Neuronal stem cell (in vitro differentiated cells): ENCODE results near the gene PTPRM.
"Not testable (repeated sequence)": the region's sequence is repeated elsewhere in the genome, so short reads cannot be mapped to it uniquely, and the experiment has no call there.

Experiments used
- DNase-seq: peaks from one replicate; pipeline ENCODE4 v3.0.0-alpha.2; 2013; ENCODE audit warnings: low spot score
- H2AFZ ChIP-seq: one replicate; pipeline ENCODE4 v1.6.1; 2013; ENCODE audit warnings: mild to moderate bottlenecking, low read length, inconsistent platforms
- H2AK5ac ChIP-seq: 2 replicates; pipeline ENCODE4 v1.6.1; 2013; ENCODE audit warnings: low read depth, mild to moderate bottlenecking, inconsistent platforms, low read length, moderate library complexity, mixed read lengths
- H2BK120ac ChIP-seq: 2 replicates; pipeline ENCODE4 v1.6.1; 2013; ENCODE audit warnings: low read depth, mild to moderate bottlenecking, inconsistent platforms, low read length, moderate library complexity, mixed read lengths
- H2BK12ac ChIP-seq: one replicate; pipeline ENCODE4 v1.6.1; 2013; ENCODE audit warnings: low read length, inconsistent platforms
- H2BK15ac ChIP-seq: 2 replicates; pipeline ENCODE4 v1.6.1; 2013; ENCODE audit warnings: mild to moderate bottlenecking, low read length, inconsistent platforms, mixed read lengths
- H2BK5ac ChIP-seq: one replicate; pipeline ENCODE4 v1.6.1; 2013; ENCODE audit warnings: inconsistent platforms, mild to moderate bottlenecking, low read length, moderate library complexity
- H3K14ac ChIP-seq: one replicate; pipeline ENCODE4 v1.6.1; 2013; ENCODE audit warnings: low read length, inconsistent platforms
- H3K18ac ChIP-seq: 2 replicates; pipeline ENCODE4 v1.6.1; 2013; ENCODE audit warnings: low read length, inconsistent platforms
- H3K23ac ChIP-seq: 2 replicates; pipeline ENCODE4 v1.6.1; 2013; ENCODE audit warnings: low read depth, mild to moderate bottlenecking, mixed read lengths, low read length, inconsistent platforms; ENCODE audit not compliant: poor library complexity
- H3K27ac ChIP-seq: replicated peaks from 3 replicates; pipeline ENCODE4 v1.5.1; 2013; ENCODE audit warnings: low read length, inconsistent platforms
- H3K27me3 ChIP-seq, 3 experiments: 2 replicates each; pipeline ENCODE4 v1.6.1; 2013; ENCODE audit warnings: low read length in 3 of 3, mild to moderate bottlenecking in 2 of 3, inconsistent platforms in 1 of 3, low read depth in 1 of 3, mixed read lengths in 1 of 3, moderate library complexity in 1 of 3; ENCODE audit not compliant: control insufficient read depth in 3 of 3, insufficient read depth in 3 of 3
- H3K36me3 ChIP-seq, 2 donors: replicated peaks in 1 of 2; 2 replicates each; pipeline ENCODE4 v1.6.1; 2013; ENCODE audit warnings: low read length in 2 of 2; ENCODE audit not compliant: control insufficient read depth in 2 of 2, insufficient read depth in 2 of 2
- H3K4ac ChIP-seq: 2 replicates; pipeline ENCODE4 v1.6.1; 2013; ENCODE audit warnings: inconsistent platforms, mild to moderate bottlenecking, low read length, moderate library complexity
- H3K4me1 ChIP-seq, 2 donors: 1 replicate in 1 of 2; 2 replicates in 1 of 2; pipeline ENCODE4 v1.6.1; 2013; ENCODE audit warnings: low read length in 2 of 2, low read depth in 1 of 2; ENCODE audit not compliant: control insufficient read depth in 2 of 2, insufficient read depth in 1 of 2
- H3K4me2 ChIP-seq: one replicate; pipeline ENCODE4 v1.6.1; 2013; ENCODE audit warnings: mild to moderate bottlenecking, low read length, inconsistent platforms; ENCODE audit not compliant: insufficient read depth, poor library complexity, severe bottlenecking
- H3K4me3 ChIP-seq, 2 donors: 2 replicates each; pipeline ENCODE4 v1.5.1; 2013; ENCODE audit warnings: low read length in 2 of 2, mild to moderate bottlenecking in 2 of 2, inconsistent platforms in 1 of 2, moderate library complexity in 1 of 2
- H3K79me1 ChIP-seq: one replicate; pipeline ENCODE4 v1.6.1; 2013; ENCODE audit warnings: low read depth, mild to moderate bottlenecking, inconsistent platforms, low read length, moderate library complexity
- H3K9ac ChIP-seq: one replicate; pipeline ENCODE4 v1.6.1; 2013; ENCODE audit warnings: mild to moderate bottlenecking, low read depth, low read length, inconsistent platforms; ENCODE audit not compliant: poor library complexity
- H3K9me3 ChIP-seq, 2 donors: replicated peaks in 1 of 2; 2 replicates each; pipeline versions ENCODE3 to v1.6.1; 2013; ENCODE audit warnings: low read length in 2 of 2, mild to moderate bottlenecking in 2 of 2, inconsistent platforms in 1 of 2, low read depth in 1 of 2, mixed read lengths in 1 of 2, moderate library complexity in 1 of 2; ENCODE audit not compliant: control insufficient read depth in 2 of 2, insufficient read depth in 1 of 2
- H4K8ac ChIP-seq: one replicate; pipeline ENCODE4 v1.6.1; 2013; ENCODE audit warnings: low read depth, mild to moderate bottlenecking, inconsistent platforms, low read length, moderate library complexity
- H4K91ac ChIP-seq: one replicate; pipeline ENCODE4 v1.6.1; 2013; ENCODE audit warnings: low read length, low read depth, mild to moderate bottlenecking, inconsistent platforms; ENCODE audit not compliant: poor library complexity
- WGBS, 2 donors: extraction: QIAGEN DNeasy Blood & Tissue Kit; methylation state at CpG; one replicate each; pipeline ENCODE4 v1.1.7; 2013; ENCODE audit warnings: missing lambda C conversion rate in 2 of 2, mixed read lengths in 1 of 2; ENCODE audit not compliant: insufficient read length in 2 of 2, insufficient replicate concordance in 1 of 2; ENCODE audit errors: extremely low coverage in 2 of 2; 5-methylcytosine and 5-hydroxymethylcytosine counted together

PTPRM gene

GRCh38 chr18:7958081-7958896, 391.2 kb downstream of the PTPRM start:
- no peak overlapping the region for H3K23ac ChIP-seq
- H4K91ac ChIP-seq, result no peak overlapping the region
- no peaks in the 10 kb centered on the region for H3K36me3 ChIP-seq
- H2AFZ ChIP-seq, result no peak overlapping the region
- H3K14ac ChIP-seq, result no peak overlapping the region
- no peak overlapping the region for H3K18ac ChIP-seq
- no peak overlapping the region for H2AK5ac ChIP-seq
- H2BK15ac ChIP-seq, result no peak overlapping the region
- no peak overlapping the region for H2BK12ac ChIP-seq
- H3K4me1 ChIP-seq, result no peaks in the 10 kb centered on the region
- H2BK120ac ChIP-seq, result no peak overlapping the region
- WGBS, 2 donors, result no CpG with 5 or more reads among the region's 4 CpGs
- no peak overlapping the region for H3K4me2 ChIP-seq
- no peaks in the 10 kb centered on the region for H3K27me3 ChIP-seq
- no peak overlapping the region for H3K4me3 ChIP-seq
- no peak overlapping the region for H2BK5ac ChIP-seq
- no peak overlapping the region for H4K8ac ChIP-seq
- no peaks in the 10 kb centered on the region for H3K9me3 ChIP-seq
- H3K9ac ChIP-seq, result no peak overlapping the region
- no peak overlapping the region for H3K4ac ChIP-seq
- no peaks in the 10 kb centered on the region for H3K79me1 ChIP-seq
- no peak overlapping the region for H3K27ac ChIP-seq
- no peak for DNase-seq

GRCh38 chr18:7958897-7959146, 391.7 kb downstream of the PTPRM start:
- Histone ChIP-seq H2BK120ac (no peak overlapping the region), H4K8ac (no peak overlapping the region), H3K4me2 (no peak overlapping the region), H4K91ac (no peak overlapping the region), H3K9ac (no peak overlapping the region), H2BK12ac (no peak overlapping the region), H2BK15ac (no peak overlapping the region), H3K14ac (no peak overlapping the region), H2AK5ac (no peak overlapping the region), H3K27ac (no peak overlapping the region), H2BK5ac (no peak overlapping the region), H3K4me3 (no peak overlapping the region), H3K79me1 (no peaks in the 10 kb centered on the region), H2AFZ (no peak overlapping the region), H3K27me3 (no peaks in the 10 kb centered on the region), H3K4ac (no peak overlapping the region), H3K9me3 (no peaks in the 10 kb centered on the region), H3K36me3 (no peaks in the 10 kb centered on the region), H3K18ac (no peak overlapping the region), H3K23ac (no peak overlapping the region), H3K4me1 (peaks cover 0 to 4% of the 10 kb centered on the region in 2 donors)
- WGBS, 2 donors, result no CpG with 5 or more reads among the region's 1 CpG
- no peak for DNase-seq

- H3K4me1 ChIP-seq, H3K36me3 ChIP-seq, DNase-seq, H3K79me1 ChIP-seq, H4K8ac ChIP-seq, H3K23ac ChIP-seq, H3K9me3 ChIP-seq, H3K14ac ChIP-seq, H2BK15ac ChIP-seq, H2BK5ac ChIP-seq, H3K4me3 ChIP-seq, H2BK12ac ChIP-seq, H3K27ac ChIP-seq, H2AK5ac ChIP-seq, H2AFZ ChIP-seq, H3K4me2 ChIP-seq, H3K27me3 ChIP-seq, H4K91ac ChIP-seq, H3K4ac ChIP-seq, H2BK120ac ChIP-seq, H3K9ac ChIP-seq, H3K18ac ChIP-seq: not testable (repeated sequence)
- WGBS, 2 donors, result no CpG with 5 or more reads among the region's 18 CpGs
Measured at GRCh38 chr18:7966682-7967081, 399.6 kb downstream of the PTPRM start.

GRCh38 chr18:7974200-7974874, 407.2 kb downstream of the PTPRM start:
- Histone ChIP-seq H4K8ac (no peak overlapping the region), H3K9ac (no peak overlapping the region), H3K79me1 (no peaks in the 10 kb centered on the region), H3K36me3 (no peaks in the 10 kb centered on the region), H2BK12ac (no peak overlapping the region), H3K18ac (no peak overlapping the region), H3K9me3 (no peaks in the 10 kb centered on the region), H2BK5ac (no peak overlapping the region), H2AFZ (no peak overlapping the region), H3K27me3 (no peaks in the 10 kb centered on the region), H2BK120ac (no peak overlapping the region), H3K14ac (no peak overlapping the region), H3K23ac (no peak overlapping the region), H2AK5ac (no peak overlapping the region), H3K27ac (no peak overlapping the region), H3K4me1 (peaks cover 0 to 3% of the 10 kb centered on the region in 2 donors), H3K4ac (no peak overlapping the region), H3K4me2 (no peak overlapping the region), H3K4me3 (no peak overlapping the region), H2BK15ac (no peak overlapping the region), H4K91ac (no peak overlapping the region)
- DNase-seq, result no peak
- no CpG with 5 or more reads among the region's 6 CpGs for WGBS, 2 donors
